ENCODE measurements around the gene PARS2. TPM values are rescaled to one million over a fixed set of nuclear protein-coding genes. Genes with fewer than 3 reads are reported as not detected.
A peak's percentile ranks its signal among the peaks of the same experiment; 100 is the strongest.

PARS2 gene
- total RNA-seq, 6 experiments from 2014 or later, result 3.2 to 5.4 (median 4.0) TPM

DNA sequence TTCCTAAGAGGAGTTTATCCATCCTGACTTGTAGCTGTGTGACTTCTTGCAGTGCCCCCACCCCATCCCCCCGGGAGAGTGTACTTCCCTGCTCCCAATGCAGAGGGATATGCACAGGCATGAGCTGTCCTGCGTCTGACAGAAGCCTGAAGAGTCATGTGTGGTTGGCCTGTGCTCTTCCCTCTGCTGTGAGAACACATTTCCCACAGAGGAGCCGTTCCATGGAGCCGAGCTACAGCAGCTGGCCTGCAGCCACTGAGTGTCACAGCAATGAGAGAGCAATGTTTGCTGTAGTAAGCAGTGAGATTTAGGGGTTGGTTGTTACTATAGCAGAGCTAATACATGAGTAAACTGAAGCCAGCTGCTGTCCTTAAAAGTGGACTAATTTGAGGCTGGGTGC, 22.0 kb downstream of the PARS2 start:
- Histone ChIP-seq H3K4me3 (no peak overlapping the region), H3K9me3 (no peaks in the 10 kb centered on the region), H3K27ac (no peak overlapping the region), H3K4me1 (no peaks in the 10 kb centered on the region), H3K36me3 (peaks cover 0 to 51% (median 20%) of the 10 kb centered on the region in 4 donors), H3K27me3 (no peaks in the 10 kb centered on the region)
- intact Hi-C loops (cut with DNase I), result no loop called here
- DNase-seq (no peak), ATAC-seq (no peak)
- TF ChIP-seq, protein P1, sequence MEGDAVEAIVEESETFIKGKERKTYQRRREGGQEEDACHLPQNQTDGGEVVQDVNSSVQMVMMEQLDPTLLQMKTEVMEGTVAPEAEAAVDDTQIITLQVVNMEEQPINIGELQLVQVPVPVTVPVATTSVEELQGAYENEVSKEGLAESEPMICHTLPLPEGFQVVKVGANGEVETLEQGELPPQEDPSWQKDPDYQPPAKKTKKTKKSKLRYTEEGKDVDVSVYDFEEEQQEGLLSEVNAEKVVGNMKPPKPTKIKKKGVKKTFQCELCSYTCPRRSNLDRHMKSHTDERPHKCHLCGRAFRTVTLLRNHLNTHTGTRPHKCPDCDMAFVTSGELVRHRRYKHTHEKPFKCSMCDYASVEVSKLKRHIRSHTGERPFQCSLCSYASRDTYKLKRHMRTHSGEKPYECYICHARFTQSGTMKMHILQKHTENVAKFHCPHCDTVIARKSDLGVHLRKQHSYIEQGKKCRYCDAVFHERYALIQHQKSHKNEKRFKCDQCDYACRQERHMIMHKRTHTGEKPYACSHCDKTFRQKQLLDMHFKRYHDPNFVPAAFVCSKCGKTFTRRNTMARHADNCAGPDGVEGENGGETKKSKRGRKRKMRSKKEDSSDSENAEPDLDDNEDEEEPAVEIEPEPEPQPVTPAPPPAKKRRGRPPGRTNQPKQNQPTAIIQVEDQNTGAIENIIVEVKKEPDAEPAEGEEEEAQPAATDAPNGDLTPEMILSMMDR (IDR thresholded peaks at IDR 0.05), result no peak
- no peak for TF ChIP-seq POLR2A (IDR thresholded peaks at IDR 0.05)
- WGBS (ENCODE audit: insufficient coverage, low coverage, low lambda C conversion rate, missing lambda C conversion rate), result no CpG with 5 or more reads among the region's 4 CpGs

DNA sequence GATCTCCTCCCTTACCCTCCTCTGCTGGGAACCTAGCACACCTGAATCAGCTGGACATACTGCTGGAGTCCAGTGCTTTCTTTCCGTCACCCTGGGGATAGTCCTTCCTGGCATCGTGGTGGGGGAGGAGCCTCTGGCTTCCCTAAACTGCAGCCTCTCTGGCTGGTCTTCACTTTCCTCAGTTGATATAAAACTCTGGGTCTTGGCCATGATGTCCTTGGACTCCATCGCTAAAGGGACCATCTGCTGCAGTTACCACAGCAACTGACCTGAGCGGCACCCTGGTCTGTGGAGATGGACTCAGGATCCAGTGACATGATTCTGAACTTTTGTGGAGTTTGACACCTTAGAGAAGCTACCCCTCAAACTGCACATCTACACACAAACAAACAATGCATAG, 22.8 kb downstream of the PARS2 start:
- ATAC-seq, result no peak
- TF ChIP-seq, protein P1 (IDR thresholded peaks at IDR 0.05), result no peak
- no peak for TF ChIP-seq POLR2A (IDR thresholded peaks at IDR 0.05)

DNA sequence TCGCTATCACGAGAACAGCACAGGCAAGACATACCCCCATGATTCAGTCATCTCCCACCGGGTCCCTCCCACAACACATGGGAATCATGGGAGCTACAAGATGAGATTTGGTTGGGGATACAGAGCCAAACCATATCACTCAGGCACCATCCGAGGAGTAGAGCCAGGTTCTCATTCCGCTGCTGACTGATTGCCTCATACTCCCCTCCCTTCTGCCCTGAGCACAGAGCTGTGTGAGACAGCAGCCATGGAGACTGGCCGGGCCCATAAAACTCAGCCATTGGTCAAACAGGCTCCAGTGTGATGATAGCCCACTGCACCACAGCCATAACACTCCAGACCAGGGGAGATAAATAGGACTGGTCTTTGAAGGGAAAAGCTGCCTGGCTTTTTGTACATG, 26.1 kb downstream of the PARS2 start:
- TF ChIP-seq POLR2A (IDR thresholded peaks at IDR 0.05), result no peak
- TF ChIP-seq, protein P1 (IDR thresholded peaks at IDR 0.05), result no peak
- H3K4me1 ChIP-seq, result no peaks in the 10 kb centered on the region
- H3K36me3 ChIP-seq, result peaks cover 0 to 69% (median 25%) of the 10 kb centered on the region in 4 donors
- no peak for ATAC-seq
- no peak overlapping the region for H3K4me3 ChIP-seq
- no peak for DNase-seq
- intact Hi-C loops (cut with DNase I), result no loop called here
- H3K27ac ChIP-seq, result no peak overlapping the region
- H3K9me3 ChIP-seq, result no peaks in the 10 kb centered on the region
- no CpG with 5 or more reads among the region's 6 CpGs for WGBS (ENCODE audit: insufficient coverage, low coverage, low lambda C conversion rate, missing lambda C conversion rate)
- H3K27me3 ChIP-seq, result no peaks in the 10 kb centered on the region

More for the DNA sequence above, 22.8 kb downstream of the PARS2 start:
- no peaks in the 10 kb centered on the region for H3K27me3 ChIP-seq
- H3K9me3 ChIP-seq, result no peaks in the 10 kb centered on the region
- WGBS (ENCODE audit: insufficient coverage, low coverage, low lambda C conversion rate, missing lambda C conversion rate), result no CpG with 5 or more reads among the region's 4 CpGs
- H3K4me1 ChIP-seq, result no peaks in the 10 kb centered on the region
- H3K4me3 ChIP-seq, result no peak overlapping the region
- DNase-seq, result no peak
- intact Hi-C loops (cut with DNase I), result no loop called here
- H3K36me3 ChIP-seq, result peaks cover 0 to 56% (median 25%) of the 10 kb centered on the region in 4 donors
- H3K27ac ChIP-seq, result no peak overlapping the region

DNA sequence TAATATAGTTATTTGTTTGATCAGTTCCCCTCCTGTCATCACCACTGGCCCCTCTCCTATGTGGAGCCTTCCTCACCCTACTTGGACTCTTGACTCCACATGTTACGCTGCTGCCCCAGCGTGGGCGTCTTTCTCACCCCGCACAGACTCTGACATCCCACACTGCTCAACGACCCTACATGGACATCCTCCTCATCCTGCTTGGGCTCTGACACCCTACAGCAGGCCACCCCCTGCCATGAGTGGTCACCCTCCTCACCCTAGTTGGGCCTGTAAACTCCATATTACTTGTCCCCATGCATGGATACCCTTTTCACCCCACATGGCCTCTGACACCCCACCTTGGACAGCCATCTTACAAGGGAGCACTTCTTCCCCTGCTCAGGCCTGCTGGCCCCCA, 27.6 kb downstream of the PARS2 start:
- no peaks in the 10 kb centered on the region for H3K9me3 ChIP-seq
- 93% methylated on average over 5 of the region's 5 CpGs for WGBS (ENCODE audit: insufficient coverage, low coverage, low lambda C conversion rate, missing lambda C conversion rate)
- no peaks in the 10 kb centered on the region for H3K27me3 ChIP-seq
- ATAC-seq, result peak in 1 of 4 donors; percentile 32
- H3K27ac ChIP-seq, result no peak overlapping the region
- intact Hi-C loops (cut with DNase I), result no loop called here
- H3K4me3 ChIP-seq, result no peak overlapping the region
- DNase-seq, result no peak
- TF ChIP-seq, protein P1 (IDR thresholded peaks at IDR 0.05), result no peak
- no peak for TF ChIP-seq POLR2A (IDR thresholded peaks at IDR 0.05)
- H3K36me3 ChIP-seq, result peaks cover 0 to 70% (median 26%) of the 10 kb centered on the region in 4 donors
- no peaks in the 10 kb centered on the region for H3K4me1 ChIP-seq

DNA sequence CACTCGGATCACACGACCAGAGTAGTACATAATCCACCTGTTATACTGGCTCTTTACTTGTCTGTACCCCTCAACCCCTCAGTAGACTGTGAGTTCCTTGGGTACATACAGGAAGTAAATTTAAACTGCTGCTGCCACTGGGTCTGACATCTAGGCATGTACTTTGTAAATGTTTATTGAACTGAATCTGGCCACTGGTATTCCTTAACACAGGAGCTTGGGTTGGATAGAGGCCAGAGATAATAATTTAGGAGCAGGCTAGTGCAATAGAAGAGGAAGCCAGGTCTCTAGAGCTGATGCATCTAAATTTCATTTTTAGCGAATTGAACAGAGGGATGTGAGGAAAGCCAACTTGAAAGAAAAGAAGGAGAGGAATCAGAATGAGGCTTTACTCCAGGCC, 36.3 kb downstream of the PARS2 start:
- Histone ChIP-seq H3K27me3 (no peaks in the 10 kb centered on the region), H3K9me3 (no peaks in the 10 kb centered on the region), H3K4me1 (no peaks in the 10 kb centered on the region), H3K36me3 (peaks cover 0 to 39% (median 15%) of the 10 kb centered on the region in 4 donors), H3K4me3 (no peak overlapping the region), H3K27ac (no peak overlapping the region)
- intact Hi-C loops (cut with DNase I), result no loop called here
- DNase-seq (no peak), ATAC-seq (no peak)
- no peak for TF ChIP-seq POLR2A (IDR thresholded peaks at IDR 0.05)
- TF ChIP-seq, protein P1 (IDR thresholded peaks at IDR 0.05), result no peak
- 68% methylated on average over 3 of the region's 3 CpGs for WGBS (ENCODE audit: insufficient coverage, low coverage, low lambda C conversion rate, missing lambda C conversion rate)

Measured in right lobe of liver (tissue), 6 donors.